Naive thymus-derived CD4-positive, alpha-beta T cell (primary cell): Measurements from ENCODE around the gene XPC. TPM values are rescaled to one million over a fixed set of nuclear protein-coding genes. Genes with fewer than 3 reads are reported as not detected.
A peak's percentile ranks its signal among the peaks of the same experiment; 100 is the strongest.

ENCODE experiments used
- ATAC-seq: fragments of 150-1000 bp; cut with Tn5 transposase; 2 replicates; pipeline ENCODE4 v1.10.0; 2021; ENCODE audit warnings: mild to moderate bottlenecking, moderate library complexity
- CTCF ChIA-PET: fragments of 350-600 bp; sonication (Branson Sonifier 250); formaldehyde crosslinking; loops from one replicate; lab custom pipeline; 2021; ENCODE audit warnings: antibody characterized with exemption; lab: Charles Lee
- POLR2A ChIA-PET: fragments of 350-600 bp; sonication (Branson Sonifier 250); formaldehyde crosslinking; loops from one replicate; lab custom pipeline; 2021; ENCODE audit warnings: antibody characterized with exemption, inconsistent platforms; lab: Charles Lee
- DNase-seq, 9 donors: peaks; one replicate each; pipeline versions ENCODE4 v3.0.0 to v3.0.0-alpha.2; 2020 to 2022; ENCODE audit warnings: mixed read lengths in 1 of 9
- H3K27ac ChIP-seq: one replicate; pipeline ENCODE4 v1.7.0; 2013; ENCODE audit warnings: mild to moderate bottlenecking, low read depth, low read length, moderate library complexity
- H3K27me3 ChIP-seq, 2 donors: one replicate each; pipeline ENCODE4 v1.7.0; 2013; ENCODE audit warnings: low read length in 2 of 2, mild to moderate bottlenecking in 2 of 2, moderate library complexity in 2 of 2; ENCODE audit not compliant: control insufficient read depth in 2 of 2, insufficient read depth in 2 of 2
- H3K36me3 ChIP-seq, 3 experiments: 1 replicate in 2 of 3; 2 replicates in 1 of 3; pipeline ENCODE4 v1.7.0; 2013; ENCODE audit warnings: low read length in 3 of 3, mild to moderate bottlenecking in 3 of 3, moderate library complexity in 1 of 3; ENCODE audit not compliant: insufficient read depth in 3 of 3, control insufficient read depth in 2 of 3
- H3K4me1 ChIP-seq, 2 donors: one replicate each; pipeline ENCODE4 v1.7.0; 2013; ENCODE audit warnings: low read length in 2 of 2, mild to moderate bottlenecking in 2 of 2, moderate library complexity in 1 of 2; ENCODE audit not compliant: control insufficient read depth in 2 of 2, insufficient read depth in 2 of 2
- H3K4me3 ChIP-seq: 2 replicates; pipeline ENCODE4 v1.7.0; 2013; ENCODE audit warnings: mild to moderate bottlenecking, low read length
- H3K9me3 ChIP-seq, 3 experiments: 1 replicate in 2 of 3; 2 replicates in 1 of 3; pipeline ENCODE4 v1.7.0; 2013; ENCODE audit warnings: low read length in 3 of 3; ENCODE audit not compliant: control insufficient read depth in 2 of 3
- H3K27ac Mint-ChIP-seq, 9 donors: one replicate each; pipeline ENCODE4 v1.8.0; 2020 to 2022; ENCODE audit warnings: mixed read lengths in 9 of 9, mild to moderate bottlenecking in 8 of 9, moderate library complexity in 5 of 9, inconsistent platforms in 2 of 9
- H3K27me3 Mint-ChIP-seq, 5 donors: one replicate each; pipeline ENCODE4 v1.8.0; 2021 to 2022; ENCODE audit warnings: mixed read lengths in 5 of 5, mild to moderate bottlenecking in 1 of 5
- H3K36me3 Mint-ChIP-seq, 5 donors: one replicate each; pipeline ENCODE4 v1.8.0; 2020 to 2022; ENCODE audit warnings: mixed read lengths in 5 of 5, mild to moderate bottlenecking in 3 of 5, inconsistent platforms in 1 of 5
- H3K4me1 Mint-ChIP-seq, 7 donors: one replicate each; pipeline ENCODE4 v1.8.0; 2020 to 2022; ENCODE audit warnings: mixed read lengths in 7 of 7, mild to moderate bottlenecking in 3 of 7, inconsistent platforms in 1 of 7
- H3K4me3 Mint-ChIP-seq, 10 donors: one replicate each; pipeline ENCODE4 v1.8.0; 2020 to 2022; ENCODE audit warnings: mild to moderate bottlenecking in 10 of 10, mixed read lengths in 10 of 10, moderate library complexity in 6 of 10, inconsistent platforms in 2 of 10
- H3K9me3 Mint-ChIP-seq, 11 donors: one replicate each; pipeline ENCODE4 v1.8.0; 2020 to 2022; ENCODE audit warnings: mixed read lengths in 11 of 11, mild to moderate bottlenecking in 4 of 11, inconsistent platforms in 1 of 11, moderate library complexity in 1 of 11
- intact Hi-C, 2 donors: fragments of 100-400 bp; cut with micrococcal nuclease; formaldehyde crosslinking; loops; one replicate each; pipeline ENCODE4 v1.15.1; 2023
- polyA plus RNA-seq, 2 donors: library from polyadenylated mRNA; unstranded; fragments of 300-500 nt; fragmentation: Illumina TruSeq; gene quantifications; one replicate each; pipeline ENCODE4 v1.2.3, GENCODE V29; 2021
- total RNA-seq, 6 experiments: library from RNA in 5 of 6; stranded (reverse) in 5 of 6; gene quantifications; 1 replicate in 5 of 6; 2 replicates in 1 of 6; pipeline ENCODE4 v1.2.3 and lab custom pipeline; 2021 to 2026

Gene XPC
- total and polyA plus RNA-seq, 7 experiments from 2014 or later = 50.0 to 94.8 (median 57.7) TPM

DNA sequence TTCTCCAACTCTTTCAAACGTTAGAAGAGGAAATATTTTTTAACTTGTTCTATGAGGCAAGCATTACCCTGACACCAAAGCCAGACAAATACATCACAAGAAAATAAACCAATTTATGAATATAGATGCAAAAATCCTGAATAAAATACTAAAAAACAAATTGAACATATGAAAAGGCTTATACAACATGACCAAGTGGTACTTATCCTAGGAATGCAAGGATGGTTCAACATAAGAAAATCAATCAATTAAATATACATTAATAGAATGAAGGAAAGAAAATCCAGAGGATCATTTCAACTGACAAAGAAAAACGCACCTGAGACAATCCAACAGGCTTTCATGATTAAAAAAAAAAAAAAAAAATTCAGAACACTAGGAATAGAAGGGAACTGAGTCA, 17.1 kb downstream of the XPC start:
- POLR2A ChIA-PET = interaction anchor here (0.6 to 1.1 kb wide), 3 partner anchors 16 to 508 kb away, joined by 3 to 9 read pairs (median 4); no protein-coding TSS in a partner anchor
- Mint-ChIP-seq H3K27me3 (no peaks in the 10 kb centered on the region), H3K27ac (no peak overlapping the region), H3K36me3 (peaks cover 44 to 96% (median 80%) of the 10 kb centered on the region in 5 donors), H3K9me3 (peaks cover 0 to 20% (median 12%) of the 10 kb centered on the region in 11 donors), H3K4me1 (peaks cover 4 to 28% (median 12%) of the 10 kb centered on the region in 7 donors), H3K4me3 (no peak overlapping the region)
- peaks cover 58 to 99% (median 65%) of the 10 kb centered on the region in 3 experiments for H3K36me3 ChIP-seq
- H3K4me1 ChIP-seq = no peaks in the 10 kb centered on the region
- ATAC-seq = no peak
- CTCF ChIA-PET = no interaction called here
- no peak overlapping the region for H3K27ac ChIP-seq
- intact Hi-C loops = no loop called here
- DNase-seq = no peak
- H3K27me3 ChIP-seq = no peaks in the 10 kb centered on the region
- H3K9me3 ChIP-seq = peaks cover 0 to 13% (median 0%) of the 10 kb centered on the region in 3 experiments
- H3K4me3 ChIP-seq = no peak overlapping the region

DNA sequence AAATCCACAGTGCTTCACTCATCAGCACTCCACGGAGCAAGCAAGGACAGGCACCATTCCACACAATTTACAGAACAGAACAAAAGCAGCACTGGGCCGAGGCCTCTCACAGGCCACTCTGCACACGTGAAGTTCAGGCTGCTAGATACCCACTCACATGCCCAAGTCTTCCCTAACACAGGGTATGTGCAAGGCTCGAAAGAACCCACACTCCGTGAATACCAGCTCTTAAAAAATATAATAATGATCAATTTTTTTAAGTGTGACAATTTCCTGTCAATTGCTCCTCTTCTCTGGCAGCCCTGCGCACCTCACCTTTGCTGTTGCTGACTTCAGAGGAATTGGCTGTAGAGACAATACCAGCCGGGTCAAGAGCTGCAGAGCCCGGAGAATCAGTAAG, 19.0 kb downstream of the XPC start:
- Histone ChIP-seq H3K36me3 (peaks cover 52 to 94% (median 69%) of the 10 kb centered on the region in 3 experiments), H3K9me3 (peaks cover 0 to 13% (median 0%) of the 10 kb centered on the region in 3 experiments), H3K27ac (no peak overlapping the region), H3K4me1 (no peaks in the 10 kb centered on the region), H3K4me3 (no peak overlapping the region), H3K27me3 (no peaks in the 10 kb centered on the region)
- POLR2A ChIA-PET = interaction anchor here (1.2 to 2.1 kb wide), 3 partner anchors 13 to 34 kb away, joined by 3 to 5 read pairs (median 5); partner anchors contain the start of genes LSM3, TMEM43 and XPC
- CTCF ChIA-PET = no interaction called here
- Mint-ChIP-seq H3K36me3 (peaks cover 45 to 85% (median 68%) of the 10 kb centered on the region in 5 donors), H3K9me3 (peaks cover 0 to 20% (median 12%) of the 10 kb centered on the region in 11 donors), H3K4me3 (no peak overlapping the region), H3K27me3 (no peaks in the 10 kb centered on the region), H3K27ac (peak overlapping the region in 1 of 9 donors; percentile 42), H3K4me1 (peaks cover under 1 to 37% (median 20%) of the 10 kb centered on the region in 7 donors)
- no peak for ATAC-seq
- no peak for DNase-seq
- intact Hi-C loops = no loop called here

DNA sequence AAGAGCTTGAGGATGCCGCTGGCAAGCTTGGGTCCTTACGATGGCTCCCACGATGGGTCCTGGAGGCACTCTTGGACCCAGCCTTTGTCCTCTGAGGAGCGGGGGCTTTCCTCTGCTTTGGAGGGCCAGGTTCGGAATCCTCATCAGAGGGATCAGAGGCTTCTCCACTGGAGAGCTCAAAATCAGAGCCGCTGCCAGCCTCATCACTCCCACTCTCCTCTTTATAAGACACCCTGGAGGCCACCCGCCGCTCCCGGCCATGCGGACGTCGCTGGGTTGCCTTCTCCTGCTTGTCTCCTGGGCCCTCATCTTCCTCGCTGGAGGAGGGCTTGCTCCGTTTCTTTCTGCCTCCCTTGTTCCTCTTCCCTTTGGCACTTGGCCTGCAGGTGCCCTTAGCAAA, 20.0 kb downstream of the XPC start:
- Mint-ChIP-seq H3K4me3 (no peak overlapping the region), H3K4me1 (peaks cover 6 to 37% (median 28%) of the 10 kb centered on the region in 7 donors), H3K27ac (peak overlapping the region in 2 of 9 donors; percentile 5 to 26), H3K36me3 (peaks cover 52 to 84% (median 65%) of the 10 kb centered on the region in 5 donors), H3K9me3 (peaks cover 0 to 20% (median 12%) of the 10 kb centered on the region in 11 donors), H3K27me3 (no peaks in the 10 kb centered on the region)
- ChIA-PET POLR2A (interaction anchor here (0.6 to 2.1 kb wide), 3 partner anchors 13 to 33 kb away, joined by 3 to 5 read pairs (median 5); partner anchors contain the start of genes LSM3, TMEM43 and XPC), CTCF (no interaction called here)
- H3K27me3 ChIP-seq = no peaks in the 10 kb centered on the region
- DNase-seq (no peak), ATAC-seq (no peak)
- intact Hi-C loops = no loop called here
- H3K9me3 ChIP-seq = peaks cover 0 to 13% (median 0%) of the 10 kb centered on the region in 3 experiments
- no peak overlapping the region for H3K27ac ChIP-seq
- no peaks in the 10 kb centered on the region for H3K4me1 ChIP-seq
- H3K4me3 ChIP-seq = no peak overlapping the region
- H3K36me3 ChIP-seq = peaks cover 48 to 94% (median 63%) of the 10 kb centered on the region in 3 experiments

DNA sequence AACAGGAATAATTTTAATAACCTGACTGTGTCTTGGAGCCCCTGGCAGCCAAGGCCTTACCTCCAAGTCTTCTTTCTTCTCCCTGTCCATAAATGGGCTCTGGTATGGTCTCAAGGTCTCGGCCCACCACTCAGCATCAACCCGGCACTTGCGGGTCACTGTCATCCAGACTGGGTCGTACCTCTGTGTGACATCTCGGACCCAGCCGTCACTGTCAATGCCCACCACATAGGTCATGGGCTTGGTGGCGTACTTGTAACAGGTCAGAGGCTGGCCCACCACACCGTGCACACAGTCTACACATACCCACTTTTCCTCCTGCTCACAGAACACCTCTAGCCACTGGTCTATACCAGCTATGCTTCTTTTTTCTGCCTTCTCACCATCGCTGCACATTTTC, 20.4 kb downstream of the XPC start:
- H3K27me3 ChIP-seq = no peaks in the 10 kb centered on the region
- peak overlapping the region in 2 of 9 donors; percentile 5 to 26 for H3K27ac Mint-ChIP-seq
- H3K36me3 ChIP-seq = peaks cover 47 to 94% (median 59%) of the 10 kb centered on the region in 3 experiments
- H3K27me3 Mint-ChIP-seq = no peaks in the 10 kb centered on the region
- H3K4me3 Mint-ChIP-seq = no peak overlapping the region
- POLR2A ChIA-PET = interaction anchor here (0.6 to 2.1 kb wide), 3 partner anchors 13 to 32 kb away, joined by 3 to 5 read pairs (median 5); partner anchors contain the start of genes LSM3, TMEM43 and XPC
- H3K9me3 Mint-ChIP-seq = peaks cover 0 to 20% (median 12%) of the 10 kb centered on the region in 11 donors
- ATAC-seq (no peak), DNase-seq (no peak)
- H3K4me1 Mint-ChIP-seq = peaks cover 6 to 36% (median 26%) of the 10 kb centered on the region in 7 donors
- peaks cover 52 to 80% (median 61%) of the 10 kb centered on the region in 5 donors for H3K36me3 Mint-ChIP-seq
- H3K27ac ChIP-seq = no peak overlapping the region
- peaks cover 0 to 13% (median 0%) of the 10 kb centered on the region in 3 experiments for H3K9me3 ChIP-seq
- intact Hi-C loops = no loop called here
- CTCF ChIA-PET = no interaction called here
- no peak overlapping the region for H3K4me3 ChIP-seq
- H3K4me1 ChIP-seq = no peaks in the 10 kb centered on the region

DNA sequence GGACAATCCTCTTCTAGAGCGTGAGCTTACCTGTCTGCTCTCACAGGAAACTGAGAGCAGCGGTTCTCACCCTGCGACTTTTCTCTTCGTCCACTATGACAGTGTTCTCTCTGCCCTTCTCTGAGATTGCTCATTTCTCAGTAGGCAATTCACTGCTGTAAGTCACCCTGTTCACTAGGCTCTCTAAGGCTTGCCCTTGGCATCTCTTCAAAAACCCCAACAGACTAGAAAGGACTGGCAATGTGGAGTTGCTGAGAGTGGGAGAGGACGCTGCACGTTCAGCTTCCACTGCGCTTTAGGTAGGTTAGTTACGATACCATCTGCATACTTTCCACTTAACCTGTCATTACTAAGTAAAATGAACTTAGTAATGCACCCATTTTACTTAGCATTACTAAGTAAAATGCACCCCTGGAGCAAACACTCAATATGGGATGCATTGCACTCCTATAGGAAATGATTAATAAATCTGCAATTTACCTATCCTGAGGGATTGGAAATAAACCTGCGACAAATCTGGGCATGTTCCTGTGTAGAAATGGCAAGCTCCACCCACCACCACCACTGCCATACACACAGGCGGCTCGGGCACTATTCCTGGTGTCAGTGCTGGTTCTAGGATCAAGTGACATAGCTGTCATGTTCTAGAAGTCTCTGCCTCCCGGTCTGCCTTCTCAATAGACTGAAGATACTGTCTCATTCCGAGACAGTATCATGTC, 21.4 kb downstream of the XPC start:
- Histone ChIP-seq H3K9me3 (peaks cover 0 to 8% (median 0%) of the 10 kb centered on the region in 3 experiments), H3K27ac (no peak overlapping the region), H3K4me1 (no peaks in the 10 kb centered on the region), H3K36me3 (peaks cover 43 to 94% (median 53%) of the 10 kb centered on the region in 3 experiments), H3K27me3 (no peaks in the 10 kb centered on the region), H3K4me3 (no peak overlapping the region)
- Mint-ChIP-seq H3K36me3 (peaks cover 44 to 78% (median 52%) of the 10 kb centered on the region in 5 donors), H3K4me1 (peaks cover 6 to 36% (median 26%) of the 10 kb centered on the region in 7 donors), H3K4me3 (no peak overlapping the region), H3K27me3 (no peaks in the 10 kb centered on the region), H3K9me3 (peaks cover 0 to 15% (median 9%) of the 10 kb centered on the region in 11 donors), H3K27ac (peak overlapping the region in 4 of 9 donors; percentile 28 to 52 (median 38))
- intact Hi-C loops = no loop called here
- CTCF ChIA-PET = no interaction called here
- ATAC-seq = no peak
- no peak for DNase-seq
- POLR2A ChIA-PET = interaction anchor here (0.8 to 3.6 kb wide), 2 partner anchors 16 to 22 kb away, joined by 3 to 10 read pairs; partner anchors contain the start of genes LSM3 and XPC

DNA sequence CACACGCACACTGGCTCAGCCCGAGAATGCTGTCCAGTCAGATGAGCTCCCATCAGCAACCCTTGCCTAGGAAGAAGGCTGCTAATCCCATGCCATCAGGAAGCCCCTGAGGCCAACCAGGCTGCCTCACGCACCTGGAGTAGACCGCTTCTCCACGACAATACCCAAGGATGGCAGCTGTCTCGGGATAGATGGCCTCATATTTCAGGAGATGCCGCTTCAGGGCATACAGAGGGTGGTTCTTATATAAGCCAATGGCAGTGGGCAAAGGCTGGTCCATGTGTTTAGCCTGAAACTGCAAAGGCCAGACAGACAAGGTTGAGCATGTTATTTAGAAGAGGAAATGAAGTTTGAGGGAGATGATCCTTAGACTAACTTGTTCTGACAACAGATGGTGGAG, 22.2 kb downstream of the XPC start:
- peaks cover 0 to 5% (median 0%) of the 10 kb centered on the region in 3 experiments for H3K9me3 ChIP-seq
- no peaks in the 10 kb centered on the region for H3K27me3 Mint-ChIP-seq
- peaks cover 37 to 70% (median 44%) of the 10 kb centered on the region in 5 donors for H3K36me3 Mint-ChIP-seq
- H3K27ac Mint-ChIP-seq = peak overlapping the region in 6 of 9 donors; percentile 4 to 73 (median 58)
- peaks cover 6 to 36% (median 26%) of the 10 kb centered on the region in 7 donors for H3K4me1 Mint-ChIP-seq
- H3K4me3 ChIP-seq = no peak overlapping the region
- CTCF ChIA-PET = no interaction called here
- H3K4me3 Mint-ChIP-seq = peak overlapping the region in 1 of 10 donors; percentile 18
- H3K36me3 ChIP-seq = peaks cover 36 to 94% (median 52%) of the 10 kb centered on the region in 3 experiments
- intact Hi-C loops = no loop called here
- H3K9me3 Mint-ChIP-seq = peaks cover 0 to 8% (median 4%) of the 10 kb centered on the region in 11 donors
- no peak for ATAC-seq
- H3K27me3 ChIP-seq = no peaks in the 10 kb centered on the region
- POLR2A ChIA-PET = interaction anchor here (1.5 to 3.6 kb wide), 2 partner anchors 11 to 23 kb away, joined by 5 to 10 read pairs; partner anchors contain the start of genes LSM3 and XPC
- DNase-seq = no peak
- no peaks in the 10 kb centered on the region for H3K4me1 ChIP-seq
- no peak overlapping the region for H3K27ac ChIP-seq
